Lung (tissue), 12 donors: ENCODE results near the gene FGFBP3. TPM values are rescaled to one million over a fixed set of nuclear protein-coding genes. Genes with fewer than 3 reads are reported as not detected.
A peak's percentile ranks its signal among the peaks of the same experiment; 100 is the strongest.

Experiments used
- ATAC-seq: fragments of 200-7000 bp; cut with Tn5 transposase; one replicate; pipeline ENCODE4 v1.9.1; 2020; ENCODE audit warnings: moderate number of reproducible peaks; ENCODE audit not compliant: insufficient read depth, low FRiP score
- DNase-seq, 3 donors: peaks; one replicate each; pipeline ENCODE4 v3.0.0-alpha.2; 2013 to 2017
- H3K27ac ChIP-seq, 2 donors: one replicate each; pipeline ENCODE4 v1.5.1; 2013; ENCODE audit warnings: mild to moderate bottlenecking in 2 of 2, moderate library complexity in 2 of 2, control low read depth in 1 of 2, inconsistent platforms in 1 of 2, low read depth in 1 of 2, low read length in 1 of 2
- H3K27me3 ChIP-seq, 3 donors: one replicate each; pipeline ENCODE4 v1.5.1; 2013; ENCODE audit warnings: low read length in 2 of 3; ENCODE audit not compliant: control insufficient read depth in 3 of 3, insufficient read depth in 3 of 3
- H3K36me3 ChIP-seq, 4 donors: one replicate each; pipeline ENCODE4 v1.5.1; 2013; ENCODE audit warnings: low read length in 4 of 4, mild to moderate bottlenecking in 1 of 4, moderate library complexity in 1 of 4; ENCODE audit not compliant: control insufficient read depth in 4 of 4, insufficient read depth in 4 of 4
- H3K4me1 ChIP-seq, 5 donors: one replicate each; pipeline ENCODE4 v1.5.1; 2013; ENCODE audit warnings: low read length in 5 of 5, mild to moderate bottlenecking in 2 of 5, moderate library complexity in 1 of 5; ENCODE audit not compliant: control insufficient read depth in 5 of 5, insufficient read depth in 5 of 5
- H3K4me3 ChIP-seq: one replicate; pipeline ENCODE4 v1.5.1; 2013; ENCODE audit warnings: mild to moderate bottlenecking, control low read depth, moderate library complexity
- H3K9ac ChIP-seq, 2 donors: one replicate each; pipeline ENCODE4 v1.5.1; 2013; ENCODE audit warnings: low read length in 2 of 2, control low read depth in 1 of 2; ENCODE audit not compliant: insufficient read depth in 1 of 2
- H3K9me3 ChIP-seq, 4 donors: one replicate each; pipeline ENCODE4 v1.5.1; 2013; ENCODE audit warnings: low read length in 3 of 4, mild to moderate bottlenecking in 1 of 4, moderate library complexity in 1 of 4; ENCODE audit not compliant: control insufficient read depth in 4 of 4, insufficient read depth in 3 of 4
- CTCF ChIP-seq: IDR thresholded peaks from 2 replicates; pipeline ENCODE4 v1.5.1; 2012; ENCODE audit warnings: mild to moderate bottlenecking; ENCODE audit errors: control extremely low read depth, extremely low read depth
- WGBS, 2 donors: extraction: QIAGEN DNeasy Blood & Tissue Kit; methylation state at CpG; one replicate each; pipeline ENCODE4 v1.1.7; 2013; 5-methylcytosine and 5-hydroxymethylcytosine counted together
- polyA plus RNA-seq, 2 donors: library from polyadenylated mRNA; stranded (reverse); fragments of 200-250 nt; gene quantifications; one replicate each; pipeline ENCODE4 v1.2.1, GENCODE V29; 2013
- total RNA-seq, 2 donors: library from RNA; depleted of rRNA in 1 of 2; stranded (reverse); fragments of >200 nt in 1 of 2; gene quantifications; one replicate each; pipeline ENCODE4 v1.2.1, GENCODE V29; 2014 to 2021
- donor health status: control.
- donor health status: control.
- donor health status: Bipolar disorder and iron deficiency.
- donor health status: healthy.
- donor health status: DM: yes; HTN: yes; CAD: no.

Gene FGFBP3
- total and polyA plus RNA-seq, 4 donors, result 0.81 to 2.3 (median 1.2) TPM

DNA sequence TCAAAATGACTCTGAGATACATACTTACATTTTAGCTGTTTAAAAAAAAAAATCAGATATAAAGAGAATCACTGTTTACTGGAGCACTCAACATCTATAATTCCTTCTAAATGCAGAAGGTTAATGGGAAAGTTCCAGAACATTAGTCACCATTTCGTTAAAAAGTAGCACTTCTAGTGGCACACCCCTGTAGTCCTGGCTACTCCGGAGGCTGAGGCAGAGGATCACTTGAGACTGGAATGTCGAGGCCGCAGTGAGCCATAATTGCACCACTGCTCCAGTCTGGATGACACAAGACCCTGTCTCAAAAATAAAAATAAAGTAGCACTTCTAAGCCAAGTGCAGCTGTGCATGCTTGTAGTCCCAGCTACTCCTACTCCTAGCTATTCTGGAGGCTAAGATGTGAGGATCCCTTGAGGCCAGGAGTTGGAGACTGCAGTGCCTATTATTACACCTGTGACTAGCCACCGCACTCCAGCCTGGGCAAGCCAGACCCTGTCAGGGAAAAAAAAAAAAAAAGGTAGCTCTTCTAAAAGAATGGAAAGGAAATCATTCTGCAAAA is 2.2 kb downstream of the FGFBP3 start:
- no peak for ATAC-seq
- Histone ChIP-seq H3K4me1 (peaks cover 0 to 17% (median 7%) of the 10 kb centered on the region in 5 donors), H3K9me3 (no peaks in the 10 kb centered on the region), H3K36me3 (peaks cover 0 to 4% (median 0%) of the 10 kb centered on the region in 4 donors), H3K9ac (no peak overlapping the region), H3K4me3 (no peak overlapping the region), H3K27ac (no peak overlapping the region), H3K27me3 (no peaks in the 10 kb centered on the region)
- DNase-seq, result no peak
- 82 to 91% methylated on average over 5 of the region's 5 CpGs for WGBS, 2 donors
- TF ChIP-seq CTCF, result no peak

DNA sequence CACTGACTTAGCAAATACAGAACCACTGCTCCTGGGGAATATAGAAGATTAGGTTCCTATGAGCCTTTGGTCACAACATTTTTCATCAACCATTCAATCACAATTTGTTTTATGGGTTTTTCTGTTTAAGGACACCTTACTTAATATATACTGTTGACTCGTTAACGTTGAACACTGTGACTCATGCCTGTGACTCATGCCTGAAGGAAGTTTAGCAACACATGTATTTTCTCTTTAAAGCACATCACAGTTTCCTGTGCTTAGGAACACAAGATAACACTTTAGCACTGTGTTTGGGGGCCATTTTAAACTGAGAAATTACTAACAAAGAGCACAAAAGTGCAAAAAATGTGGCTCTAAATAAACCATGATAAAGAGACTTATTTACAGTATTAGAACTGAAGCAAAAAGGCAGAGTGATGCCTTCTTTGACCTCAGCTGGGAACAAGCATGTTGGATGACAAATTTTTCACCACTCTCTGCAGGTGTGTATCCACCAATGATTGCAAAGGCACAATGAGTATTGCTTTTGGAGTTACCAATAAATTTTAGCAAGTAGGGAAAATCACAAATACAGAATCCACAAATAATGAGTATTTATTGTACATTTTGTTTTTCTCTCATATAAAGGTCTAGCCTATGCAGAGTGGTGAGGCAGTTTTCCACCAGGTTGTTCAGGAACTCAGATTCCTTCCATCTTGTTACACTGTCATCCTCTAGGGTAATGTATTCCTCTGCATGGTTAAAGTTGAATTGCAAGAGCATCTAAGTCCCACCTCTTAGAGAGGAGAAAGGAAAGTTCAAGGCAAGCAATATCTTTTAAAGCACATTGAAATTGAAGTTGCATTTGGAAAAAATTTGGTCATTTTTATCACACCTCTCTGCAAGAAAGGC is 7.3 kb downstream of the FGFBP3 start:
- peak; percentile 91 for ATAC-seq
- no peaks in the 10 kb centered on the region for H3K9me3 ChIP-seq
- peaks cover 0 to under 1% (median under 1%) of the 10 kb centered on the region in 5 donors for H3K4me1 ChIP-seq
- no peak for TF ChIP-seq CTCF
- no peak for DNase-seq
- peak overlapping the region in 1 of 2 donors; percentile 9 for H3K27ac ChIP-seq
- no peak overlapping the region for H3K9ac ChIP-seq
- 0 to 6% methylated on average over 2 of the region's 2 CpGs for WGBS, 2 donors
- H3K27me3 ChIP-seq, result no peaks in the 10 kb centered on the region
- peaks cover 0 to 4% (median 0%) of the 10 kb centered on the region in 4 donors for H3K36me3 ChIP-seq
- no peak overlapping the region for H3K4me3 ChIP-seq

DNA sequence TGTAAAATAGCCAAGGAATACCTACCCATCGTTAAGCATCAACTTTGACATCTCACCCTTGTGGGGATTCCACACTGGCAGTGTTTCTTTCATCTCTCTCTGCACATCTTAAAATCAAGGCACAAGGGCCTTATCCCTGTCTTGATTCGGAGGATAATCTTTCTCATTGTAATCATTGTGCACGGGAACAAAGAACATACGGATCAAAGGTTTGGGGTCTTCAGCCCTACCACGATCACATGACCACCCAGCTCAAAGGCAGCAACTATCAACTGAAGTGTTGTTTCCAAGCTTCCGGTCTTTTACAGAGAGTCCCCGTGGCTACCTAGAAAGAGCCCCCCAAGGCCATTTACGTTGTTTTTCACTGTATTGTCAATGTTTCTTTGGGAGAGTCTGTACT is 11.9 kb downstream of the FGFBP3 start:
- DNase-seq (no peak), ATAC-seq (no peak)
- 75 to 81% methylated on average over 8 of the region's 8 CpGs for WGBS, 2 donors
- H3K27ac ChIP-seq, result no peak overlapping the region
- H3K27me3 ChIP-seq, result no peaks in the 10 kb centered on the region
- H3K36me3 ChIP-seq, result no peaks in the 10 kb centered on the region
- H3K4me3 ChIP-seq, result no peak overlapping the region
- H3K9me3 ChIP-seq, result no peaks in the 10 kb centered on the region
- no peak overlapping the region for H3K9ac ChIP-seq
- no peak for TF ChIP-seq CTCF
- no peaks in the 10 kb centered on the region for H3K4me1 ChIP-seq
